Measurements from ENCODE around the gene ZNF195. TPM values are rescaled to one million over a fixed set of nuclear protein-coding genes. Genes with fewer than 3 reads are reported as not detected.
"Not testable (repeated sequence)": the region's sequence is repeated elsewhere in the genome, so short reads cannot be mapped to it uniquely, and the experiment has no call there.

Gene ZNF195
- total RNA-seq, 4 donors from 2014 or later: 14.4 to 22.4 (median 18.2) TPM

GRCh38 chr11:3402181-3402860 is 23.4 kb upstream of the ZNF195 start:
- WGBS: 96% methylated on average over 11 of the region's 18 CpGs
- H3K4me1 ChIP-seq; H3K27me3 ChIP-seq; H3K27ac ChIP-seq; H3K36me3 ChIP-seq; H3K9me3 ChIP-seq; H3K4me3 ChIP-seq; DNase-seq (ENCODE audit: low spot score in 2 of 2): not testable (repeated sequence)

- not testable (repeated sequence) for H3K36me3 ChIP-seq; DNase-seq (ENCODE audit: low spot score in 2 of 2); H3K27ac ChIP-seq; H3K4me3 ChIP-seq; H3K9me3 ChIP-seq; H3K4me1 ChIP-seq; H3K27me3 ChIP-seq
- WGBS: 80% methylated on average over 4 of the region's 4 CpGs
Measured at GRCh38 chr11:3401052-3401451, 22.1 kb upstream of the ZNF195 start.

GRCh38 chr11:3398509-3398908 is 19.6 kb upstream of the ZNF195 start:
- H3K4me1 ChIP-seq; DNase-seq (ENCODE audit: low spot score in 2 of 2); H3K36me3 ChIP-seq; H3K4me3 ChIP-seq; H3K9me3 ChIP-seq; H3K27me3 ChIP-seq; H3K27ac ChIP-seq: not testable (repeated sequence)
- 77% methylated on average over 2 of the region's 3 CpGs for WGBS

GRCh38 chr11:3398106-3398505 is 19.2 kb upstream of the ZNF195 start:
- not testable (repeated sequence) for H3K27ac ChIP-seq; H3K4me3 ChIP-seq; H3K4me1 ChIP-seq; H3K27me3 ChIP-seq; DNase-seq (ENCODE audit: low spot score in 2 of 2); H3K9me3 ChIP-seq; H3K36me3 ChIP-seq
- 95% methylated on average over 3 of the region's 4 CpGs for WGBS

- not testable (repeated sequence) for H3K9me3 ChIP-seq; H3K27me3 ChIP-seq; DNase-seq (ENCODE audit: low spot score in 2 of 2); H3K4me1 ChIP-seq; H3K27ac ChIP-seq; H3K36me3 ChIP-seq; H3K4me3 ChIP-seq
- 97% methylated on average over 16 of the region's 23 CpGs for whole genome bisulfite sequencing
Measured at GRCh38 chr11:3397210-3397609, 18.3 kb upstream of the ZNF195 start.

- H3K27ac ChIP-seq; H3K4me3 ChIP-seq; H3K27me3 ChIP-seq; H3K36me3 ChIP-seq; H3K9me3 ChIP-seq; DNase-seq (ENCODE audit: low spot score in 2 of 2); H3K4me1 ChIP-seq: not testable (repeated sequence)
- WGBS: 82% methylated on average over 5 of the region's 5 CpGs
Measured at GRCh38 chr11:3395468-3395867, 16.5 kb upstream of the ZNF195 start.

GRCh38 chr11:3394956-3395355 is 16.0 kb upstream of the ZNF195 start:
- H3K9me3 ChIP-seq; H3K36me3 ChIP-seq; H3K4me3 ChIP-seq; H3K27me3 ChIP-seq; DNase-seq (ENCODE audit: low spot score in 2 of 2); H3K27ac ChIP-seq; H3K4me1 ChIP-seq: not testable (repeated sequence)
- WGBS: 83% methylated on average over 10 of the region's 10 CpGs

GRCh38 chr11:3393450-3393849 is 14.5 kb upstream of the ZNF195 start:
- H3K9me3 ChIP-seq; DNase-seq (ENCODE audit: low spot score in 2 of 2); H3K36me3 ChIP-seq; H3K27ac ChIP-seq; H3K27me3 ChIP-seq; H3K4me3 ChIP-seq; H3K4me1 ChIP-seq: not testable (repeated sequence)
- 83% methylated on average over 13 of the region's 13 CpGs for WGBS

- Histone ChIP-seq H3K27me3 (no peaks in the 10 kb centered on the region), H3K4me3 (no peak overlapping the region), H3K9me3 (no peaks in the 10 kb centered on the region), H3K27ac (no peak overlapping the region), H3K4me1 (peaks cover 19% of the 10 kb centered on the region), H3K36me3 (peaks cover 6% of the 10 kb centered on the region)
- TF ChIP-seq EP300 (IDR thresholded peaks at IDR 0.05) (no peak), CTCF (IDR thresholded peaks at IDR 0.05) (no peak), POLR2AphosphoS5 (IDR thresholded peaks at IDR 0.05) (no peak), POLR2A (IDR thresholded peaks at IDR 0.05) (no peak)
- WGBS: 80% methylated on average over 5 of the region's 5 CpGs
- DNase-seq (ENCODE audit: low spot score in 2 of 2): no peak
Measured at GRCh38 chr11:3382613-3383285, 3.8 kb upstream of the ZNF195 start.

Measured in suprapubic skin (tissue), 4 donors.